Body of pancreas (tissue), 4 donors: ENCODE data around the gene LIN7C. TPM values are rescaled to one million over a fixed set of nuclear protein-coding genes. Genes with fewer than 3 reads are reported as not detected.
A peak's percentile ranks its signal among the peaks of the same experiment; 100 is the strongest.

Source experiments
- ATAC-seq: fragments of 150-250 bp; one replicate; pipeline ENCODE4 v1.9.1; 2016
- DNase-seq, 4 donors: peaks; one replicate each; pipeline ENCODE4 v3.0.0-alpha.2; 2019
- H3K27ac ChIP-seq, 4 donors: fragments of 200-600 bp; sonication (generic); 1 replicate in 3 of 4; 2 replicates in 1 of 4; pipeline versions ENCODE4 v1.5.1 to v1.6.1; 2016 to 2019; ENCODE audit warnings: mild to moderate bottlenecking in 1 of 4, mixed read lengths in 1 of 4, moderate library complexity in 1 of 4
- H3K27me3 ChIP-seq, 2 donors: fragments of 200-600 bp; sonication (generic); one replicate each; pipeline ENCODE4 v1.6.0; 2016; ENCODE audit warnings: mild to moderate bottlenecking in 1 of 2
- H3K36me3 ChIP-seq, 2 donors: fragments of 200-600 bp; sonication (generic); replicated peaks in 1 of 2; 2 replicates each; pipeline ENCODE4 v1.5.1; 2016; ENCODE audit warnings: low read depth in 2 of 2; ENCODE audit not compliant: insufficient read depth in 1 of 2
- H3K4me1 ChIP-seq: fragments of 200-600 bp; sonication (generic); one replicate; pipeline ENCODE4 v1.6.0; 2016
- H3K4me3 ChIP-seq, 2 donors: fragments of 200-600 bp; sonication (generic); 1 replicate in 1 of 2; 2 replicates in 1 of 2; pipeline ENCODE4 v1.5.1; 2016 to 2019
- H3K9me3 ChIP-seq, 3 donors: fragments of 200-600 bp; sonication (generic); 1 replicate in 2 of 3; 2 replicates in 1 of 3; pipeline ENCODE4 v1.5.1; 2016
- CTCF ChIP-seq, 7 experiments: fragments of 450-650 bp in 4 of 7; fragments of 200-600 bp in 3 of 7; sonication (generic) in 3 of 7; IDR thresholded peaks; one replicate each; pipeline ENCODE4 v1.5.1; 2016 to 2019; ENCODE audit warnings: antibody characterized with exemption in 7 of 7
- POLR2A ChIP-seq, 3 donors: fragments of 450-650 bp; IDR thresholded peaks; one replicate each; pipeline ENCODE4 v1.6.1; 2016; ENCODE audit warnings: antibody characterized with exemption in 3 of 3, mild to moderate bottlenecking in 2 of 3
- WGBS, 2 donors: methylation state at CpG; one replicate each; pipeline ENCODE4 v1.1.5; 2017; 5-methylcytosine and 5-hydroxymethylcytosine counted together
- intact Hi-C: fragments of 100-400 bp; cut with DNase I; formaldehyde crosslinking; loops from one replicate; pipeline ENCODE4 v1.15.1; 2023
- total RNA-seq, 2 donors: library from RNA; depleted of rRNA; stranded (reverse); fragments of >200 nt; gene quantifications; one replicate each; pipeline ENCODE4 v1.1.0, GENCODE V29; 2016

LIN7C gene
- total RNA-seq, 2 donors from 2014 or later: 17.5 to 27.8 TPM

- intact Hi-C loops: no loop called here
- Histone ChIP-seq H3K36me3 (peaks cover 0 to 3% of the 10 kb centered on the region in 2 donors), H3K9me3 (no peaks in the 10 kb centered on the region), H3K4me1 (peaks cover 42% of the 10 kb centered on the region), H3K27me3 (no peaks in the 10 kb centered on the region), H3K27ac (peak overlapping the region in 3 of 4 donors; percentile 90 to 93 (median 92)), H3K4me3 (peak overlapping the region; percentile 81 to 96)
- TF ChIP-seq POLR2A (IDR thresholded peaks at IDR 0.05) (no peak), CTCF (IDR thresholded peaks at IDR 0.05) (no peak)
- no peak for DNase-seq
- 2 to 3% methylated on average over 5 of the region's 5 CpGs for WGBS, 2 donors
- ATAC-seq: no peak
These were observed 788 bp downstream of the LIN7C start for GRCh38 chr11:27505781-27506180.

GRCh38 chr11:27504205-27504604, 2.4 kb downstream of the LIN7C start:
- H3K9me3 ChIP-seq: no peaks in the 10 kb centered on the region
- no peak for ATAC-seq
- H3K4me3 ChIP-seq: no peak overlapping the region
- TF ChIP-seq POLR2A (IDR thresholded peaks at IDR 0.05) (no peak), CTCF (IDR thresholded peaks at IDR 0.05) (no peak)
- H3K4me1 ChIP-seq: peaks cover 42% of the 10 kb centered on the region
- H3K27ac ChIP-seq: no peak overlapping the region
- 71 to 81% methylated on average over 2 of the region's 2 CpGs for WGBS, 2 donors
- no peaks in the 10 kb centered on the region for H3K27me3 ChIP-seq
- no peak for DNase-seq
- intact Hi-C loops: no loop called here
- H3K36me3 ChIP-seq: peaks cover 0 to 11% of the 10 kb centered on the region in 2 donors

GRCh38 chr11:27501100-27501499, 5.5 kb downstream of the LIN7C start:
- Histone ChIP-seq H3K9me3 (no peaks in the 10 kb centered on the region), H3K27ac (no peak overlapping the region), H3K4me3 (no peak overlapping the region), H3K36me3 (peaks cover 0 to 17% of the 10 kb centered on the region in 2 donors), H3K4me1 (peaks cover 44% of the 10 kb centered on the region), H3K27me3 (no peaks in the 10 kb centered on the region)
- no peak for ATAC-seq
- intact Hi-C loops: no loop called here
- no peak for TF ChIP-seq POLR2A (IDR thresholded peaks at IDR 0.05)
- no peak for TF ChIP-seq CTCF (IDR thresholded peaks at IDR 0.05)
- DNase-seq: no peak

GRCh38 chr11:27497911-27498310, 8.7 kb downstream of the LIN7C start:
- 78 to 89% methylated on average over 1 of the region's 1 CpG for WGBS, 2 donors
- intact Hi-C loops: no loop called here
- no peak for TF ChIP-seq CTCF (IDR thresholded peaks at IDR 0.05)
- no peak for TF ChIP-seq POLR2A (IDR thresholded peaks at IDR 0.05)
- Histone ChIP-seq H3K4me1 (peaks cover 26% of the 10 kb centered on the region), H3K27me3 (no peaks in the 10 kb centered on the region), H3K27ac (no peak overlapping the region), H3K36me3 (peaks cover 0 to 19% of the 10 kb centered on the region in 2 donors), H3K4me3 (no peak overlapping the region), H3K9me3 (no peaks in the 10 kb centered on the region)
- DNase-seq (no peak), ATAC-seq (no peak)

GRCh38 chr11:27497284-27497866, 9.2 kb downstream of the LIN7C start:
- H3K4me3 ChIP-seq: no peak overlapping the region
- ATAC-seq (no peak), DNase-seq (no peak)
- H3K4me1 ChIP-seq: peaks cover 21% of the 10 kb centered on the region
- intact Hi-C loops: no loop called here
- no peaks in the 10 kb centered on the region for H3K9me3 ChIP-seq
- H3K27ac ChIP-seq: no peak overlapping the region
- H3K36me3 ChIP-seq: peaks cover 0 to 19% of the 10 kb centered on the region in 2 donors
- H3K27me3 ChIP-seq: no peaks in the 10 kb centered on the region
- TF ChIP-seq CTCF (IDR thresholded peaks at IDR 0.05) (peak; percentile 15 to 54 (median 45)), POLR2A (IDR thresholded peaks at IDR 0.05) (no peak)
